Right lobe of liver (tissue), 4 donors: Measurements from ENCODE around the gene SYNPO.

Source experiments
- CTCF ChIP-seq, 4 donors: fragments of 200-600 bp in 3 of 4; fragments of 450-650 bp in 1 of 4; IDR thresholded peaks; one replicate each; pipeline versions ENCODE4 v1.5.1 to v1.8.0; 2016 to 2022; ENCODE audit warnings: antibody characterized with exemption in 4 of 4, mild to moderate bottlenecking in 2 of 4
- POLR2A ChIP-seq: fragments of 450-650 bp; IDR thresholded peaks from one replicate; pipeline ENCODE4 v1.6.1; 2017; ENCODE audit warnings: antibody characterized with exemption, mild to moderate bottlenecking
- donor health status: DM: no; HTN: no; CAD: no.
- donor health status: DM: no; HTN: no; CAD: no.
- donor health status: DM: no; HTN: yes; CAD: no.

- no peak for TF ChIP-seq POLR2A
- no peak for TF ChIP-seq CTCF (IDR thresholded peaks at IDR 0.05)
Observed at GRCh38 chr5:150642567-150642927, 2.1 kb downstream of the SYNPO start.
